SK-N-DZ (cell line): ENCODE measurements around the gene LAMTOR2.

Experiments
- DNase-seq: peaks from one replicate; pipeline ENCODE4 v3.0.0-alpha.2; 2015; ENCODE audit warnings: low spot score

Gene LAMTOR2

DNA sequence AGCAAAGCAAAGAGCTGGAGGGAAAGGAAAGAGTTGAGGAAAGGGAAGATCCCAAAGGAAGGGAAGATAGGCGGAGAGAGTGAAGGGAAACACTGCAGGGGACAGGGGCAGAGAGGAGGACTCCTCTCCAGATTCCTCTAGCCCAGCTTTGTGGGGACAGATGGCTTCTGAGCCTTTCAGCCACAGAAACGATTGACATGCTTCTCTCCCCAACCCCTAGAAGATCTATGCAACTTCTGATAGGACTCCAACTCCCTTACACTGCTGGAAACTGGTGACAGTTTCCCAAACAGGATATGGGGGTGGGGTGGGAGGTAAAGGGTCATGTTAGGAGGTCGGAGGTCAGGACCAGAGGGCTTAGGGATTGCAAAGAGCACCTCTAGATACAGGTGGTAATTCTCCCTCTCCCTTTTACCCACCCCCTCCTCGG is 21.2 kb downstream of the LAMTOR2 start:
- no peak for DNase-seq

- no peak for DNase-seq
Observed at GRCh38 chr1:156076609-156077429, 22.2 kb downstream of the LAMTOR2 start.

GRCh38 chr1:156077430-156077760 is 22.8 kb downstream of the LAMTOR2 start:
- DNase-seq: no peak

GRCh38 chr1:156078728-156079127 is 24.1 kb downstream of the LAMTOR2 start:
- no peak for DNase-seq

DNA sequence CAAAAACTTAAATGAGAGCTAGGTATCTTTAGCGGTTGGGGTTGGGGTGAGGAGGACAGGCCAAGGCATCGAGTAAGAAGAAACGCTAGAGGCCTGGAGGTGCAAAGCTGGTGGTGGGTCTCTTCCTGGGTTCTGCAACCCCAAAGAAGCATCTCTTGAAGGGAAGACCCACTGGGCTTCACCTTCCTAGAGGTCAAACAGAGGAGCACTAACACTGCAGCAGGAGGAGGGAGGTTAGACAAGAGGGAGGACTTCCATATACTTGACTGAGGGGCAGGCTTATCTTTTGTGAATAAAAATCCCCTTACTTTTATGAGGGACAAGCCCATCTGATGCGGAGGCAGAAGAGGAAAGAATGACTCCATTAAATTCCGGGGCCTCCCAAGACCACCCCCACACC is 25.2 kb downstream of the LAMTOR2 start:
- no peak for DNase-seq

DNA sequence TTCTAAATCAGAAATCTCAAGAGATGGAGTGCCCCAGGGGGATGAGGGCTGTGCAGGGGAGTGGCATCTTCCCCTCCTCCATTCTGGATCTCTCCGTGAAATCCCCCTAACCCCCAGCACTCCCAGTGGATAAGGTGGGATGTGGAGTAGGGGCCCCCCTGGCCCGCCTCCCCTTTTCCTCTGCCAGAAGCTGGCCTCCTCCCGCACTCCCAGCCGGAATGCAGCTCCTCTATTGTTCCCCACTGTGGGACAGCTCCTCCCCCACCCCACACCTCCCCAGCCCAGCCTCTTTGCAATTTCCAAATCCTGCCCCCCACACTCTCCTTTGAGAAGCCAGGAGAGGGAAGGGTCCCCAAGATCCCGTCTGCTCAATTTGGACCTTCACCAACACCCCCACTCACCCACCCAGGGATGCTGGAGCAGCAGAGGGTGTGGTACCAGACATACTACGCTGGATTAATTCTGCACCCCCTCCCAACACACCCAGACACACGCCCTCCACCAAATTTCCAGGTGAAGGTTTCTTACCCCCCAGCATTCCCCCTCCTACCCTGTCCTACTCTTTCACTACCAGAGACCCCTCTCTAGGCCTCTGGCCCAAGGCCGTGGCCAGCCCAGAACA is 25.8 kb downstream of the LAMTOR2 start:
- no peak for DNase-seq

DNA sequence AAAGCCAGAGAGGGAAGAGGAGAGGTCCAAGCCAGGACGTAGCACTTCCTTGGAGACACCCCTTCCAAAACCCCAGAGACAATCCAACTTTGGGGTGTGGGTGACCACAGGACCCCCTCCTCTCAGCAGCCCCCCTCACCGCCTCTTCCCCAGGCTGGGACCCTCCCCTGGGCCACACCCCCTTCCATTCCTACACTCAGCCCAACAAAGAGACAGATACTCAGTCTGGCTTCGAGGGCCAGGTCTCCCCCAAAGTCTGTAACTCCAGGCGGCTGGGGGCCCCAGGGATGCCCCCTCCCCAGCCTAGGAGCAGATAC is 26.2 kb downstream of the LAMTOR2 start:
- no peak for DNase-seq

- DNase-seq: no peak
Observed at GRCh38 chr1:156081180-156081916, 26.8 kb downstream of the LAMTOR2 start.

DNA sequence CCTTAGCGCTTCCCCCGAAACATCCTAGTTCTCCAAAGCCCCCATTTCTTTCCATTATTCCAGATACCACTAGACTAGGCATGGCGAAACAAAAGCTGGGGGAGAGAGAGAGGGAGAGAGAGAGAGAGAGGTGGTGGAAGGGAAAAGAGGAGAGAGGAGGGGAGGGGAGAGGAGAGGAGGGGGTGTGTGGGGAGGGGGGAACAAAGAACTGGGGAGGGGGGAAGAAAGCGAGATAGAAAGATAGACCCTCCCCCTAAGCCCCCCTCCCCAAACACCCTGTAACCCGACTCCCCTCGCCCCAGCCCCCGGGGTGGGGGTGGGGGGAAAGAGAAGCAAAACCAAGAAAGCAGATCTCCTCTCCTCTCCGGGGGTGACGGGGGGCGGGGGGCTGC is 27.3 kb downstream of the LAMTOR2 start:
- DNase-seq: no peak

DNA sequence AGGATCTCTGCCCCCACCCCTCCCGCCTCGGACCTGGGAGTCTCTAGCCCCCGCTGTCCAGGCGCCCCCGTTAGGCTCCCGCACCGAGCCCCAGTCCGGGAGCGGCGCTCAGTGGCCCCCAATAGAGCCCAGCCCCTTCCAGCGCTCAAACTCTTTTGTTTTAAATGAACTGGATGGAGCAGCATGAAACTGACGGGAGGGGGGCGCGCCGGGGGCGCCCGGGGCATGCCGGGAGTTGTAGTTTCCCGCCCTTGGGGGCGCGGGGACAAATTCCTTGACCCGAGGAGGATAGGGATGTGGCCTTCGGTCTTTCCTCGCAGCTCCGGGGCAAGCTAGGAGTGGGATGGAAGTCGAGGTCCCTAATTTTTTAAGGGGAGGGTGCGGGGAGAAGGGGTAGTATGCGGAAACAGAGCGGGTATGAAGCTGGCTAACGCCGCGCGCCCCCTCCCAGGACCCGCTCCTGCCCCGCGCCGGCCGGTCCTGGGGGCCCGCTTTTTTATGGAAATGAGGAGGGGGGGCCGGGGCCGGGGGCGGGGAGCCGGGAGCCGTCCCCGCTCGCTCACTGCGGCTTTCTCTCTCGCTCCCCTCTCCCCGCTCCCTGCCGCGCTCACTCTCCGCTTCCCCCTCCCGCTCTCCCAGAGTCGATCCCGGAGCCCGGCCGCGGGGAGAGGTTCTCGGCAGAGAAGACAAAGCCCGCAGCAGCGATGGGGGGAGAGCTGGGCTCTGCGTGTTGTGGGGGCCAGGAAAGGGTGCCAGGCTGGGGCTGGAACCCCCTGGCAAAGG is 27.9 kb downstream of the LAMTOR2 start, which contains the start of gene MEX3A:
MEX3A (minus strand) TSS at position 157 of the 783 bp plus-strand sequence. CDS start 467 bp downstream, outside the sequence.
- DNase-seq: peak; percentile 95

DNA sequence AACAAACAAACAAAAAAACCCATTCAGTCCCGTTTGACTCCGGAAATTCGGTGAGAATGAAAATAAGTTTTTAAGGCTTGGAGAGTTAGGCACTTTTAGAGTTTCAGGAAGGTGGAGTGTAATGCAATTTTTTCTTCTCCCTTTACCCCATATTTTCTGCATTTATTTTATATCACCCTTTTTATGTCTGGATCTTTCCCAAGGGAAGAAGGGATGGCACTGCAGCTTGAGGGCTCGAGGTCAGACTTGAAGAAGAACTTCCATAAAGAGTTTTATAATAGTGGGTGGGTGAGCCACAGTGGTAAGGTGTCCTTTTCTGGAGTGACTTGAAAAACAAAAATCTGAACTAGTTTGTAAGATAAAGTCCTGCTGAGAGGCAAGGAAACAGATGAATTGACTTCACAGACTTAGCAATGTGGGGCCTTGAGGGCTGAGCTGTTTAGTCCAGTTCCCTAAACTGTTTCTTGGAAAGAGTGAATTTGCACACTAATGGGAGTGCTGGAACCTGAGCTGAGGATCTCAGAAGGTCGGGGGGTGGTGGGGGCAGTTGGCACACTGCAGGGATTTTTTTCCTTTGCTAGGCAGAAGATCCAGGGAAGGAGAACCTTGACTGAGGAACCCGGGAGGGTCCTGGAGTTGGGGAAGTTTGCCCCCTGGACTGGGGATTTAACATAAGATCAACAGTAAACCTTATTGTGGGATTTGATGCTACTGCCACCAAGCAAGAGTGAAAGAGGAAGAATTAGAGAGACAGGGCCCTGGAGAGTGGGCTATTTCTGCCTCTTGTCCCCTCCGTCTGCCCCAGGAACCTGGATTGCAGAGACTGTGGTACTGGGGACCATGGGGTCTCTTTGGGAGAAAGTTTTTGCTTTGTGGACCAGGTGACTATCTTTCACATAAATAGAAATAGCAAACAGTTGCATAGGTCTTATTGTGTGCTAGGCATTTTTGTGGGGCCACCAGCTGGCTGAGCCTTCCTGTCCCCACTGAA is 29.5 kb downstream of the LAMTOR2 start:
- no peak for DNase-seq

DNA sequence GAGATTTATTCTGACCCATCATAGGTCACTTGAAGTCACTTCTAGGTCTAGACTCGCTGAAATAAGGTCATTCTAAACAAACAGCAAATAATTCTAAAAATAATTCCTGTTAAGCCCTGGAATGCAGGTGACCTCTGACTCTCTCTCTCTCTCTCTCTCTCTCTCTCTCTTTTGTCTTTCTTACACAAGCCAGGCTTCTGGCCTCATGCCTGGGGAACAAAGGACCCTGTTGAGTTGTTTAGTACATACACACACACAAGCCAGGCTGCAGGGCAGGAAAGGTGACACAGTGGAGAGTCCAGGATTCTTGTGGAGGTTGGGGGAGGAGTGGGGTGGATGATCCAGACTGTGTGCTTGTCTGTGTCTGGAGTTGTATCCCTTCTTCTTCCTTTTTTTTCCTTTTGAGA is 31.7 kb downstream of the LAMTOR2 start:
- DNase-seq: no peak

DNA sequence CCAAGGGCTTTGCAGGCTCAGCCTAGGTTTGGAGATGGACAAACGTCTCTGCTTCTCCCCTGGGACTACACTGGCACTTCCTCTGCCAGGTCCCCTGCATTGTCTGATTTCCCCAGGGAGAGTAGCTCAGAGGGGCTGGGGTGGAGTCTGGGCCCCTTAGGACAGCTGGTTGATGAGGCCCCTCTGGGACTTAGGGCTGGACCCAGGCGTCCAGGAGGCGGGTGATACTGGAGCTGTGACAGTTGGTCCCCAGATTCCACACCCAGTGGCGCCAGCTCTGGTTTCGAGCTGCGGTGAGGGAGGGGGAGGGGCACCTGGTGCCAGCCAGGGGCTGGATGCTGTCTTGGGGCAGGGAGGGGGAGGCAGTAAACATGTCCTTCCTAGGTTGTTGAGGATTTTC is 35.1 kb downstream of the LAMTOR2 start:
- no peak for DNase-seq

- DNase-seq: no peak
Observed at GRCh38 chr1:156090138-156090839, 35.7 kb downstream of the LAMTOR2 start.

- DNase-seq: peak; percentile 84
Observed at GRCh38 chr1:156090840-156091188, 36.2 kb downstream of the LAMTOR2 start.

- no peak for DNase-seq
Observed at GRCh38 chr1:156091610-156092009, 37.0 kb downstream of the LAMTOR2 start.

GRCh38 chr1:156095906-156096508 is 41.4 kb downstream of the LAMTOR2 start:
- DNase-seq: no peak

DNA sequence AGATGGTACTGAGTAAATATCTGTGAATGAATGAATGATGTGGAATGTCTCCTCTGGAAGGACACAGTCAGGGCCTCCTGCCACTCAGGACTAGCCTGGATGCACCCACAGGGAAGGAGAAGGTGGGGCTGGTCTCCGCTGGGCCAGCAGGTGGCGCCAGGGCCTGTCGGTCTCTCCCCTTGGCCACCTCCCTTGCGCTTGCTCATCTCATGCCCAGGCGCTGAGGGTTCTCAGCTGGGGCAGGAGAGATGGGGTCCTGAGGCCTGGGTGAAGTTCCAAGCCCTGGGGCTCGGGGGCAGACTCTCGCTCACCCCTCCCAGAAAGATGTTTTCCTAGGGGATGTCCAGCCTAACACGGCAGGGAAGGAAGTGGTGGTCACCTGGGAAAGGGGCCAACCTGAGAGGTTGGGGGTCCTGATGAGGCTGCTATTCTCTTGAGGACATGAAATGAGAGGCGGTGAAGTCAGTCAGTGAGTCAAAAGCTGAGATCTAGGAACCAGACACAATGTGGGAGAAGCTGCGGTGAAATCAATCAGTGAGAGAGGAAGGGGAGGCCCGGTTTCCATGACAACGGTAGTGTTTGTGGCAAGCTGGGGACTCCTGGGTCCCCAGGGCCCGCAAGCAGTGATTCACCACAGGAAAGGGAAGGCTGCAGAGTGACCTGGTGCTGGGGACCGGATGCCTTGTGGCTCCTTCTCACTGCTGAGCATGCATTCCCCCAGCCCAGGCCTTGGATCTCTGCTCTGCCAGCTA is 42.2 kb downstream of the LAMTOR2 start:
- DNase-seq: peak; percentile 74
